Panc1 (cell line): ENCODE results near the gene COL4A2. TPM values are rescaled to one million over a fixed set of nuclear protein-coding genes. Genes with fewer than 3 reads are reported as not detected.

ENCODE experiments used
- ATAC-seq: fragments of 200-7000 bp; cut with Tn5 transposase; 2 replicates; pipeline ENCODE4 v1.9.1; 2020; ENCODE audit warnings: mild to moderate bottlenecking, moderate library complexity
- BruUV-seq: library from RNA; stranded (reverse); fragments of 400-500 nt; replicated peaks from 2 replicates; lab custom pipeline; 2021; lab: Mats Ljungman, UMichigan
- CTCF ChIA-PET: fragments of 300-600 bp; sonication (Branson Sonifier 250); formaldehyde crosslinking; loops from one replicate; lab custom pipeline; 2022; ENCODE audit warnings: antibody characterized with exemption; lab: Charles Lee
- POLR2A ChIA-PET: fragments of 300-600 bp; sonication (Branson Sonifier 250); formaldehyde crosslinking; loops from one replicate; lab custom pipeline; 2022; ENCODE audit warnings: antibody characterized with exemption; lab: Charles Lee
- DNase-seq: peaks from one replicate; pipeline ENCODE4 v3.0.0-alpha.2; 2010; ENCODE audit warnings: low read depth, low spot score
- H3K27ac ChIP-seq: 2 replicates; pipeline ENCODE4 v1.5.1; 2011; ENCODE audit warnings: mild to moderate bottlenecking, low read length, inconsistent platforms
- H3K27me3 ChIP-seq: fragments of 200-500 bp; sonication (Bioruptor generic); 2 replicates; pipeline ENCODE4 v1.6.0; 2014; ENCODE audit warnings: low read length, inconsistent platforms; ENCODE audit not compliant: control insufficient read depth, insufficient read depth
- H3K36me3 ChIP-seq: fragments of 200-500 bp; sonication (Bioruptor generic); 2 replicates; pipeline ENCODE4 v1.5.1; 2014; ENCODE audit warnings: inconsistent platforms, mild to moderate bottlenecking, low read length, moderate library complexity; ENCODE audit not compliant: control insufficient read depth, insufficient read depth
- H3K4me1 ChIP-seq: 2 replicates; pipeline ENCODE4 v1.5.1; 2011; ENCODE audit warnings: inconsistent platforms, mild to moderate bottlenecking, low read length, moderate library complexity; ENCODE audit not compliant: control insufficient read depth, insufficient read depth
- H3K4me3 ChIP-seq, 2 experiments: 2 replicates each; pipeline ENCODE4 v1.5.1; 2011 to 2012; ENCODE audit warnings: low read depth in 2 of 2, low read length in 2 of 2, mild to moderate bottlenecking in 2 of 2, inconsistent platforms in 1 of 2, moderate library complexity in 1 of 2
- H3K9me3 ChIP-seq: fragments of 200-500 bp; sonication (Bioruptor generic); 2 replicates; pipeline ENCODE4 v1.5.1; 2014; ENCODE audit warnings: low read depth, mild to moderate bottlenecking, inconsistent platforms, low read length, moderate library complexity; ENCODE audit not compliant: control insufficient read depth, insufficient read depth
- POLR2AphosphoS5 ChIP-seq: IDR thresholded peaks from 2 replicates; pipeline ENCODE4 v1.6.1; 2012; ENCODE audit warnings: mild to moderate bottlenecking, low read depth, low read length, moderate library complexity
- SIN3A ChIP-seq: IDR thresholded peaks from 2 replicates; pipeline ENCODE4 v1.6.1; 2012; ENCODE audit warnings: low read depth, mild to moderate bottlenecking, low read length, moderate library complexity, borderline replicate concordance; ENCODE audit not compliant: insufficient read depth
- TCF7L2 ChIP-seq: IDR thresholded peaks from 2 replicates; pipeline ENCODE4 v1.6.1; 2011; ENCODE audit warnings: mild to moderate bottlenecking, low read depth, low read length, inconsistent platforms
- in situ Hi-C: cut with HindIII; loops from 2 replicates; pipeline ENCODE4 v1.10.0; 2016; ENCODE audit warnings: low sequenced_read_pairs, low pct_unique_long_range_greater_than_20kb
- intact Hi-C: fragments of 100-400 bp; cut with micrococcal nuclease; formaldehyde crosslinking; loops from one replicate; pipeline ENCODE4 v1.10.0; 2022; ENCODE audit not compliant: unreplicated experiment
- total RNA-seq: library from RNA; stranded (reverse); gene quantifications from one replicate; pipeline ENCODE4 v1.2.1, GENCODE V29; 2021; ENCODE audit not compliant: unreplicated experiment
- TF ChIP-seq, protein P1 (sequence below): fragments of 450-650 bp; IDR thresholded peaks from 2 replicates; pipeline ENCODE4 v1.5.1; 2017; ENCODE audit warnings: mild to moderate bottlenecking
- TF ChIP-seq, protein P2 (sequence below), 2 experiments: IDR thresholded peaks; 2 replicates each; pipeline ENCODE4 v1.6.1; 2011 to 2012; ENCODE audit warnings: low read depth in 2 of 2, control low read depth in 1 of 2, low read length in 1 of 2, mild to moderate bottlenecking in 1 of 2, moderate library complexity in 1 of 2; ENCODE audit not compliant: insufficient read depth in 1 of 2

The COL4A2 gene
- total RNA-seq, 1 experiment from 2014 or later, result 3.0 TPM

DNA sequence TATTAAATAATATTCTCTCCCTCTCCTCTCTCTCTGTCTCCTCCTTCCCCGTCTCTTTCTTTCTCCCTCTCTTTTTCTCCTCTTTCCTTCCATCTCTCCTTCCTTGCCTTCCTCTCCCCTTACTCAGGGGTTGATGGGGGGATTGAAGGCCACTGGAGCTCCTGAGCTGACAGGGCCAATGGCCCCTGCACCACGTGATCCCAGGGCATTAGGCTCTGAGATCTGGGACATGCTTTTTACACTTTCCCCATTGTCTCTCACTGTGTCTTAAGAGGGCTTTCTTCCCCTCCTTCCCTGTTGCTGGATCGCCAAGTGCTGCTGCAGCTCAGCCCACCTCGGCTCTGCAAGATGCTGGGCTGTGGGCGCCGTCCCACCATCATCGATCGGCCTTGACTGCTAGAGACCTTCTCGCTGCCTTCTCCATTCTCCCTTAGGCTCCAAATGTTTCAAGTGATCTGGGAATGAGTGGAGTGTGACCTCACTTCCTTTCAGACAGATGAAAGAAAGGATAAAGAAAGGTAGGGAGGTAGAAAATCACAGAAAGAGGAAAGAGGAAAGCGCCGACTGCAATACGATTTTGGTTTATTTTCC lies 42.3 kb upstream of the COL4A2 start:
- DNase-seq (no peak), ATAC-seq (no peak)
- TF ChIP-seq SIN3A (no peak), POLR2AphosphoS5 (no peak), TCF7L2 (no peak)
- TF ChIP-seq, protein P1, sequence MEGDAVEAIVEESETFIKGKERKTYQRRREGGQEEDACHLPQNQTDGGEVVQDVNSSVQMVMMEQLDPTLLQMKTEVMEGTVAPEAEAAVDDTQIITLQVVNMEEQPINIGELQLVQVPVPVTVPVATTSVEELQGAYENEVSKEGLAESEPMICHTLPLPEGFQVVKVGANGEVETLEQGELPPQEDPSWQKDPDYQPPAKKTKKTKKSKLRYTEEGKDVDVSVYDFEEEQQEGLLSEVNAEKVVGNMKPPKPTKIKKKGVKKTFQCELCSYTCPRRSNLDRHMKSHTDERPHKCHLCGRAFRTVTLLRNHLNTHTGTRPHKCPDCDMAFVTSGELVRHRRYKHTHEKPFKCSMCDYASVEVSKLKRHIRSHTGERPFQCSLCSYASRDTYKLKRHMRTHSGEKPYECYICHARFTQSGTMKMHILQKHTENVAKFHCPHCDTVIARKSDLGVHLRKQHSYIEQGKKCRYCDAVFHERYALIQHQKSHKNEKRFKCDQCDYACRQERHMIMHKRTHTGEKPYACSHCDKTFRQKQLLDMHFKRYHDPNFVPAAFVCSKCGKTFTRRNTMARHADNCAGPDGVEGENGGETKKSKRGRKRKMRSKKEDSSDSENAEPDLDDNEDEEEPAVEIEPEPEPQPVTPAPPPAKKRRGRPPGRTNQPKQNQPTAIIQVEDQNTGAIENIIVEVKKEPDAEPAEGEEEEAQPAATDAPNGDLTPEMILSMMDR, result no peak
- TF ChIP-seq, protein P2, sequence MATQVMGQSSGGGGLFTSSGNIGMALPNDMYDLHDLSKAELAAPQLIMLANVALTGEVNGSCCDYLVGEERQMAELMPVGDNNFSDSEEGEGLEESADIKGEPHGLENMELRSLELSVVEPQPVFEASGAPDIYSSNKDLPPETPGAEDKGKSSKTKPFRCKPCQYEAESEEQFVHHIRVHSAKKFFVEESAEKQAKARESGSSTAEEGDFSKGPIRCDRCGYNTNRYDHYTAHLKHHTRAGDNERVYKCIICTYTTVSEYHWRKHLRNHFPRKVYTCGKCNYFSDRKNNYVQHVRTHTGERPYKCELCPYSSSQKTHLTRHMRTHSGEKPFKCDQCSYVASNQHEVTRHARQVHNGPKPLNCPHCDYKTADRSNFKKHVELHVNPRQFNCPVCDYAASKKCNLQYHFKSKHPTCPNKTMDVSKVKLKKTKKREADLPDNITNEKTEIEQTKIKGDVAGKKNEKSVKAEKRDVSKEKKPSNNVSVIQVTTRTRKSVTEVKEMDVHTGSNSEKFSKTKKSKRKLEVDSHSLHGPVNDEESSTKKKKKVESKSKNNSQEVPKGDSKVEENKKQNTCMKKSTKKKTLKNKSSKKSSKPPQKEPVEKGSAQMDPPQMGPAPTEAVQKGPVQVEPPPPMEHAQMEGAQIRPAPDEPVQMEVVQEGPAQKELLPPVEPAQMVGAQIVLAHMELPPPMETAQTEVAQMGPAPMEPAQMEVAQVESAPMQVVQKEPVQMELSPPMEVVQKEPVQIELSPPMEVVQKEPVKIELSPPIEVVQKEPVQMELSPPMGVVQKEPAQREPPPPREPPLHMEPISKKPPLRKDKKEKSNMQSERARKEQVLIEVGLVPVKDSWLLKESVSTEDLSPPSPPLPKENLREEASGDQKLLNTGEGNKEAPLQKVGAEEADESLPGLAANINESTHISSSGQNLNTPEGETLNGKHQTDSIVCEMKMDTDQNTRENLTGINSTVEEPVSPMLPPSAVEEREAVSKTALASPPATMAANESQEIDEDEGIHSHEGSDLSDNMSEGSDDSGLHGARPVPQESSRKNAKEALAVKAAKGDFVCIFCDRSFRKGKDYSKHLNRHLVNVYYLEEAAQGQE (IDR thresholded peaks at IDR 0.05; ENCODE audit: insufficient read depth in 1 of 2, low read depth in 2 of 2, low read length in 1 of 2), result no peak
- POLR2A ChIA-PET, result no interaction called here
- H3K36me3 ChIP-seq, result no peaks in the 10 kb centered on the region
- H3K4me3 ChIP-seq, result no peak overlapping the region
- intact Hi-C loops (no loop called here), in situ Hi-C loops (no loop called here)
- H3K27ac ChIP-seq, result no peak overlapping the region
- CTCF ChIA-PET, result no interaction called here
- no peaks in the 10 kb centered on the region; the same call in 1 of the 2 replicates for H3K27me3 ChIP-seq
- H3K9me3 ChIP-seq, result no peaks in the 10 kb centered on the region
- no TSS peak for BruUV-seq
- no peaks in the 10 kb centered on the region for H3K4me1 ChIP-seq

DNA sequence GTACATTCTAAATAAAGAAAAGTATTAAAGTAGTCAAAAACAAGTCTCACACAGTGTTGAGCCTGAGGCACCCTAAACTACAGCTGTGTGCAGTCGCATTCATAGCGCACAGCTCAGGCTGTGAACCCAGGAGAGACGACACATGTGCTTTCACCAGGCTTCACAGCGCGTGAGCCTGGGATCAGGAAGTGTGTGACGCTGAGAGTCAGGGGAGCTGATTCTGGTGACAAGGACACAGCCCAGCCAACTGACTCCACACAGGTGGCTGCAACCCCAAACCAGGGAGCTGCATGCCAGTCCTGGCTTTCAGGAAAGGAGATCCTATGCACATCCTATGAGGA lies 41.8 kb upstream of the COL4A2 start:
- in situ Hi-C loops (no loop called here), intact Hi-C loops (no loop called here)
- TF ChIP-seq POLR2AphosphoS5, result no peak
- no peak for TF ChIP-seq TCF7L2
- TF ChIP-seq SIN3A, result no peak
- TF ChIP-seq, protein P2 (IDR thresholded peaks at IDR 0.05; ENCODE audit: insufficient read depth in 1 of 2, low read depth in 2 of 2, low read length in 1 of 2), result no peak
- TF ChIP-seq, protein P1, result no peak
- DNase-seq (no peak), ATAC-seq (no peak)
- BruUV-seq, result no TSS peak
- no peaks in the 10 kb centered on the region for H3K9me3 ChIP-seq
- ChIA-PET POLR2A (no interaction called here), CTCF (interaction anchor here (0.6 to 0.7 kb wide), 2 partner anchors 18 to 322 kb away, joined by 3 to 4 read pairs; no protein-coding TSS in a partner anchor)
- H3K36me3 ChIP-seq, result no peaks in the 10 kb centered on the region
- H3K4me3 ChIP-seq, result no peak overlapping the region
- no peaks in the 10 kb centered on the region; the same call in 1 of the 2 replicates for H3K27me3 ChIP-seq
- H3K27ac ChIP-seq, result no peak overlapping the region
- H3K4me1 ChIP-seq, result no peaks in the 10 kb centered on the region
